ENCODE data around the gene RNF126. TPM values are rescaled to one million over a fixed set of nuclear protein-coding genes. Genes with fewer than 3 reads are reported as not detected.

RNF126 gene
- total and polyA plus RNA-seq, 2 of the 4 experiments (the other 2 are of a cell fraction): 7.0 to 27.4 TPM

DNA sequence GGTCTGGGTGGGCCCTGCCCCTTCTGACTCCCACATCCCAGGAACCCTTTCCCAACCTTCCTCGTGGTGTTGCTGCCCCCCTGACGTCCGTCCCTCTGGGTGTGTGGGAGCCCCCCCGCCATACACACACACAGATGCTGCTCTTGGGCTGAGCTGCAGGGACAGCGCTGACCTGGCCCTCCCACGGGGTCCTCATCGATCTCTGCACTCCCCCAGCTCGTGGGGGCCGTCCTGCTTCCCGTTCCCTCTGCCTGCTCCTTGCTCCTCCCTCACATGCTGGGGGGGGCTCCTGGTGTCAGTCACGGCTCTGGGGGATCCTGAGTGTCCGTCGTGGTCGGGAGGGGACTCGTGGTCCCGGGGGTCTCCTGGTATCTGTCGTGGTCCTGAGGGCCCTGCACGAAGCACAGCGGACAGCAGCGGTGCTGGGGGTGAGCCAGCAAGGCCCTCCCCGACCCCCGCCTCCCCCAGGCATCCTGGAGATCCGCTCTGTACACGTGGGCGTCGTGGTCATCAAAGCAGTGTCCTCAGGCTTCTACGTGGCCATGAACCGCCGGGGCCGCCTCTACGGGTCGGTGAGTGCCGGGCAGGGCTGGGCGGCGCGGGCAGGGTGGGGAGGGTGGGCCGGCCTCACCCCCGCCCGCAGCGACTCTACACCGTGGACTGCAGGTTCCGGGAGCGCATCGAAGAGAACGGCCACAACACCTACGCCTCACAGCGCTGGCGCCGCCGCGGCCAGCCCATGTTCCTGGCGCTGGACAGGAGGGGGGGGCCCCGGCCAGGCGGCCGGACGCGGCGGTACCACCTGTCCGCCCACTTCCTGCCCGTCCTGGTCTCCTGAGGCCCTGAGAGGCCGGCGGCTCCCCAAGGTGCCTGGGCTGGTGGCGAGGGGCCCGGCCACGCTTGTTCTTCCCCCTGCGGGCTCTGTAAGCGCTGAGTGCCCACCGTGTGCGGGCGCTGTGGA, 20.0 kb downstream of the RNF126 start (continued):
- TF ChIP-seq, protein P1, sequence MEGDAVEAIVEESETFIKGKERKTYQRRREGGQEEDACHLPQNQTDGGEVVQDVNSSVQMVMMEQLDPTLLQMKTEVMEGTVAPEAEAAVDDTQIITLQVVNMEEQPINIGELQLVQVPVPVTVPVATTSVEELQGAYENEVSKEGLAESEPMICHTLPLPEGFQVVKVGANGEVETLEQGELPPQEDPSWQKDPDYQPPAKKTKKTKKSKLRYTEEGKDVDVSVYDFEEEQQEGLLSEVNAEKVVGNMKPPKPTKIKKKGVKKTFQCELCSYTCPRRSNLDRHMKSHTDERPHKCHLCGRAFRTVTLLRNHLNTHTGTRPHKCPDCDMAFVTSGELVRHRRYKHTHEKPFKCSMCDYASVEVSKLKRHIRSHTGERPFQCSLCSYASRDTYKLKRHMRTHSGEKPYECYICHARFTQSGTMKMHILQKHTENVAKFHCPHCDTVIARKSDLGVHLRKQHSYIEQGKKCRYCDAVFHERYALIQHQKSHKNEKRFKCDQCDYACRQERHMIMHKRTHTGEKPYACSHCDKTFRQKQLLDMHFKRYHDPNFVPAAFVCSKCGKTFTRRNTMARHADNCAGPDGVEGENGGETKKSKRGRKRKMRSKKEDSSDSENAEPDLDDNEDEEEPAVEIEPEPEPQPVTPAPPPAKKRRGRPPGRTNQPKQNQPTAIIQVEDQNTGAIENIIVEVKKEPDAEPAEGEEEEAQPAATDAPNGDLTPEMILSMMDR (conservative IDR thresholded peaks at IDR 0.05; ENCODE audit: low read depth, low read length): no peak

DNA sequence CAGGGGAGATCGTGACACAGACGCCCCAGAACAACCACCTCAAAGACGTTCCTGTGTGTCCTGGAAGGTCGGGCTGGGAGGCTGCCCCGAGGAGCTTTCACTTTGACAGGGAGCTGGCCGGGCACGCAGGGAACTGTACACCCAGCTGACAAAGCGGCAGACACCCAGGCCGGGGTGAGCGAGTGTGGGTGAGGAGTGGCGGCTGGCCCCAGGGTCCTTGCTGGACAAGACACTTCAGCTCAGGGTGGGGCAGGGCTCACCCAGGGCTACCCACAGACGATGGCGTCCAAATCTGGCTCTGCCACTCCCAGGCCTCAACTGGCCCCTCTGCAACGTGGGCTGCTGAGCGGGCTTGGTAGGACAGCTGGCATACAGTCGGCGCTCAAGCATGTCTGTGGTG, 21.3 kb downstream of the RNF126 start:
- H2BK15ac ChIP-seq (ENCODE audit: low read depth, low read length): no peak overlapping the region
- no peak overlapping the region for H3K4me2 ChIP-seq (ENCODE audit: low read depth, low read length)
- H3K18ac ChIP-seq (ENCODE audit: low read depth, low read length): no peak overlapping the region
- no peak overlapping the region for H4K5ac ChIP-seq (ENCODE audit: low read depth, low read length)
- H3K27me3 ChIP-seq (ENCODE audit: control insufficient read depth, insufficient read depth, low read length): no peaks in the 10 kb centered on the region
- no peak overlapping the region for H2BK5ac ChIP-seq (ENCODE audit: low read depth, low read length, poor library complexity, severe bottlenecking)
- no peak overlapping the region for H2BK120ac ChIP-seq (ENCODE audit: low read depth, low read length)
- H3K27ac ChIP-seq (ENCODE audit: insufficient read depth, low read length): no peak overlapping the region
- H4K91ac ChIP-seq (ENCODE audit: insufficient read depth, low read depth, low read length): no peak overlapping the region
- H3K79me1 ChIP-seq (ENCODE audit: low read depth in 1 of 2, low read length in 2 of 2): no peaks in the 10 kb centered on the region; a peak in 1 of 4 replicates
- H2AK5ac ChIP-seq (ENCODE audit: low read depth, low read length): no peak overlapping the region
- no peak overlapping the region for H2AFZ ChIP-seq (replicated peaks; ENCODE audit: low read length, poor library complexity)
- H3K4me1 ChIP-seq (ENCODE audit: control insufficient read depth, insufficient read depth, low read length): peaks cover 3% of the 10 kb centered on the region
- intact Hi-C loops (cut with micrococcal nuclease): no loop called here
- no peaks in the 10 kb centered on the region for H3K9me3 ChIP-seq (ENCODE audit: control insufficient read depth, insufficient read depth, low read length)
- H3K9me1 ChIP-seq (ENCODE audit: insufficient read depth, low read length): no peaks in the 10 kb centered on the region
- in situ Hi-C loops (cut with MboI; ENCODE audit: low sequenced_read_pairs): no loop called here
- H4K8ac ChIP-seq (ENCODE audit: low read depth in 2 of 2, low read length in 2 of 2): no peak overlapping the region
- no peak for ATAC-seq (ENCODE audit: low read depth)
- H2AK9ac ChIP-seq (replicated peaks; ENCODE audit: low read depth, low read length, poor library complexity): no peak overlapping the region
- H3K4me3 ChIP-seq (ENCODE audit: insufficient read depth, low read depth, low read length): no peak overlapping the region
- BruUV-seq (replicated peaks): no TSS peak
- H3K9ac ChIP-seq (ENCODE audit: low read depth, low read length): no peak overlapping the region
- ChIA-PET POLR2A (ENCODE audit: unreplicated experiment) (no interaction called here), CTCF (no interaction called here)
- peaks cover 2% of the 10 kb centered on the region; the same call in 1 of the 2 replicates for H4K20me1 ChIP-seq (ENCODE audit: insufficient read depth, low read length)
- no peak overlapping the region for H3K4ac ChIP-seq (ENCODE audit: low read depth, low read length)
- H3K36me3 ChIP-seq (ENCODE audit: control insufficient read depth, insufficient read depth, low read length): peaks cover 17% of the 10 kb centered on the region
- 79% methylated on average over 6 of the region's 17 CpGs; no CpG with 5 or more reads in 1 of the 2 experiments for WGBS, 2 experiments (ENCODE audit: extremely low coverage in 2 of 2, insufficient read length in 1 of 2)
- no peak overlapping the region for H3K23ac ChIP-seq (ENCODE audit: low read depth, low read length)
- no peak for DNase-seq
- dilution Hi-C loops (cut with HindIII; ENCODE audit: low sequenced_read_pairs, unreplicated experiment): no loop called here
- no peak overlapping the region for H2BK20ac ChIP-seq (ENCODE audit: low read depth, low read length)
- no peak overlapping the region for H3K56ac ChIP-seq (ENCODE audit: extremely low read depth, insufficient read depth, low read length)
- H3K14ac ChIP-seq (replicated peaks; ENCODE audit: low read depth, low read length): no peak overlapping the region
- TF ChIP-seq NFE2L2 (IDR thresholded peaks at IDR 0.05; ENCODE audit: low read depth, low read length) (no peak), RFX5 (IDR thresholded peaks at IDR 0.05; ENCODE audit: low read depth, low read length) (no peak), POLR2A (IDR thresholded peaks at IDR 0.05; ENCODE audit: low read depth, low read length) (no peak), RCOR1 (IDR thresholded peaks at IDR 0.05; ENCODE audit: insufficient replicate concordance, low read length) (no peak), BHLHE40 (IDR thresholded peaks at IDR 0.05; ENCODE audit: low read depth, low read length) (no peak), MXI1 (IDR thresholded peaks at IDR 0.05; ENCODE audit: borderline replicate concordance, low read depth, low read length) (no peak), MAFK (IDR thresholded peaks at IDR 0.05; ENCODE audit: low read depth, low read length) (no peak), CHD1 (IDR thresholded peaks at IDR 0.05; ENCODE audit: low read depth, low read length) (no peak)
- TF ChIP-seq, protein P2, sequence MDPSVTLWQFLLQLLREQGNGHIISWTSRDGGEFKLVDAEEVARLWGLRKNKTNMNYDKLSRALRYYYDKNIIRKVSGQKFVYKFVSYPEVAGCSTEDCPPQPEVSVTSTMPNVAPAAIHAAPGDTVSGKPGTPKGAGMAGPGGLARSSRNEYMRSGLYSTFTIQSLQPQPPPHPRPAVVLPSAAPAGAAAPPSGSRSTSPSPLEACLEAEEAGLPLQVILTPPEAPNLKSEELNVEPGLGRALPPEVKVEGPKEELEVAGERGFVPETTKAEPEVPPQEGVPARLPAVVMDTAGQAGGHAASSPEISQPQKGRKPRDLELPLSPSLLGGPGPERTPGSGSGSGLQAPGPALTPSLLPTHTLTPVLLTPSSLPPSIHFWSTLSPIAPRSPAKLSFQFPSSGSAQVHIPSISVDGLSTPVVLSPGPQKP (IDR thresholded peaks at IDR 0.05; ENCODE audit: borderline replicate concordance, low read depth, low read length): no peak
- TF ChIP-seq, protein P1 (conservative IDR thresholded peaks at IDR 0.05; ENCODE audit: low read depth, low read length): no peak
